ENCODE results near the gene NOL6.

DNA sequence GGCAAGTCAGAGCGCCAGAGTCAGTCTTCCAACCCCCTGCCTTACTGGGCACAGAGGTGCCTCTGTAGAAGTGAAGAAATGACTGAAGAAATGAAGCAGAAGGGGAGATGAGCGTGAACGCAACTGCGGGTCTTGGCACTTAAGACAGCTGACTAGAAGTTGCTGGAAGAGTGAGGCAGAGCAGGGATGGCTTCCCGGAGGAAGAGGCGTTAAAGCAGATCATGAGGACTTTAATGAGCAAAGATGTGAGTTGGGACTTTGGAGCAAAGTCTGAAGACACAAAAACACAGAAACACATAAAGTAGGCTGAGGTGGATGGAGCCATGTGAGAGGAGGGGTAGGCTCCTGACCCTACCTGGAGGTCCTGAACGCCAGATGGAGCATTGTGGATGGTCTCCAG, 33.5 kb downstream of the NOL6 start:
- TF ChIP-seq ZNF583 (CRISPR knock-in tag; IDR thresholded peaks at IDR 0.05) (no peak), RAD21 (CRISPR knock-in tag; conservative IDR thresholded peaks at IDR 0.05 in 1 of 2, IDR thresholded peaks at IDR 0.05 in 1 of 2) (no peak), HDGF (IDR thresholded peaks at IDR 0.05) (no peak), POLR2AphosphoS5 (IDR thresholded peaks at IDR 0.05; ENCODE audit: control insufficient read depth, insufficient read depth, low read depth, low read length) (no peak), C11orf30 (IDR thresholded peaks at IDR 0.05; ENCODE audit: low read depth) (no peak), ELF4 (CRISPR knock-in tag; IDR thresholded peaks at IDR 0.05) (no peak), ZFP30 (CRISPR knock-in tag; IDR thresholded peaks at IDR 0.05; ENCODE audit: borderline replicate concordance) (no peak), CREB1 (IDR thresholded peaks at IDR 0.05) (no peak), CREB1 (CRISPR knock-in tag; IDR thresholded peaks at IDR 0.05) (no peak), RFX5 (IDR thresholded peaks at IDR 0.05; ENCODE audit: low read depth, low read length) (no peak), EGR1 (conservative IDR thresholded peaks at IDR 0.05) (no peak)
- TF ChIP-seq, protein P1, sequence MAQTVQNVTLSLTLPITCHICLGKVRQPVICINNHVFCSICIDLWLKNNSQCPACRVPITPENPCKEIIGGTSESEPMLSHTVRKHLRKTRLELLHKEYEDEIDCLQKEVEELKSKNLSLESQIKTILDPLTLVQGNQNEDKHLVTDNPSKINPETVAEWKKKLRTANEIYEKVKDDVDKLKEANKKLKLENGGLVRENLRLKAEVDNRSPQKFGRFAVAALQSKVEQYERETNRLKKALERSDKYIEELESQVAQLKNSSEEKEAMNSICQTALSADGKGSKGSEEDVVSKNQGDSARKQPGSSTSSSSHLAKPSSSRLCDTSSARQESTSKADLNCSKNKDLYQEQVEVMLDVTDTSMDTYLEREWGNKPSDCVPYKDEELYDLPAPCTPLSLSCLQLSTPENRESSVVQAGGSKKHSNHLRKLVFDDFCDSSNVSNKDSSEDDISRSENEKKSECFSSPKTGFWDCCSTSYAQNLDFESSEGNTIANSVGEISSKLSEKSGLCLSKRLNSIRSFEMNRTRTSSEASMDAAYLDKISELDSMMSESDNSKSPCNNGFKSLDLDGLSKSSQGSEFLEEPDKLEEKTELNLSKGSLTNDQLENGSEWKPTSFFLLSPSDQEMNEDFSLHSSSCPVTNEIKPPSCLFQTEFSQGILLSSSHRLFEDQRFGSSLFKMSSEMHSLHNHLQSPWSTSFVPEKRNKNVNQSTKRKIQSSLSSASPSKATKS (CRISPR knock-in tag; IDR thresholded peaks at IDR 0.05): no peak
- TF ChIP-seq, protein P2, sequence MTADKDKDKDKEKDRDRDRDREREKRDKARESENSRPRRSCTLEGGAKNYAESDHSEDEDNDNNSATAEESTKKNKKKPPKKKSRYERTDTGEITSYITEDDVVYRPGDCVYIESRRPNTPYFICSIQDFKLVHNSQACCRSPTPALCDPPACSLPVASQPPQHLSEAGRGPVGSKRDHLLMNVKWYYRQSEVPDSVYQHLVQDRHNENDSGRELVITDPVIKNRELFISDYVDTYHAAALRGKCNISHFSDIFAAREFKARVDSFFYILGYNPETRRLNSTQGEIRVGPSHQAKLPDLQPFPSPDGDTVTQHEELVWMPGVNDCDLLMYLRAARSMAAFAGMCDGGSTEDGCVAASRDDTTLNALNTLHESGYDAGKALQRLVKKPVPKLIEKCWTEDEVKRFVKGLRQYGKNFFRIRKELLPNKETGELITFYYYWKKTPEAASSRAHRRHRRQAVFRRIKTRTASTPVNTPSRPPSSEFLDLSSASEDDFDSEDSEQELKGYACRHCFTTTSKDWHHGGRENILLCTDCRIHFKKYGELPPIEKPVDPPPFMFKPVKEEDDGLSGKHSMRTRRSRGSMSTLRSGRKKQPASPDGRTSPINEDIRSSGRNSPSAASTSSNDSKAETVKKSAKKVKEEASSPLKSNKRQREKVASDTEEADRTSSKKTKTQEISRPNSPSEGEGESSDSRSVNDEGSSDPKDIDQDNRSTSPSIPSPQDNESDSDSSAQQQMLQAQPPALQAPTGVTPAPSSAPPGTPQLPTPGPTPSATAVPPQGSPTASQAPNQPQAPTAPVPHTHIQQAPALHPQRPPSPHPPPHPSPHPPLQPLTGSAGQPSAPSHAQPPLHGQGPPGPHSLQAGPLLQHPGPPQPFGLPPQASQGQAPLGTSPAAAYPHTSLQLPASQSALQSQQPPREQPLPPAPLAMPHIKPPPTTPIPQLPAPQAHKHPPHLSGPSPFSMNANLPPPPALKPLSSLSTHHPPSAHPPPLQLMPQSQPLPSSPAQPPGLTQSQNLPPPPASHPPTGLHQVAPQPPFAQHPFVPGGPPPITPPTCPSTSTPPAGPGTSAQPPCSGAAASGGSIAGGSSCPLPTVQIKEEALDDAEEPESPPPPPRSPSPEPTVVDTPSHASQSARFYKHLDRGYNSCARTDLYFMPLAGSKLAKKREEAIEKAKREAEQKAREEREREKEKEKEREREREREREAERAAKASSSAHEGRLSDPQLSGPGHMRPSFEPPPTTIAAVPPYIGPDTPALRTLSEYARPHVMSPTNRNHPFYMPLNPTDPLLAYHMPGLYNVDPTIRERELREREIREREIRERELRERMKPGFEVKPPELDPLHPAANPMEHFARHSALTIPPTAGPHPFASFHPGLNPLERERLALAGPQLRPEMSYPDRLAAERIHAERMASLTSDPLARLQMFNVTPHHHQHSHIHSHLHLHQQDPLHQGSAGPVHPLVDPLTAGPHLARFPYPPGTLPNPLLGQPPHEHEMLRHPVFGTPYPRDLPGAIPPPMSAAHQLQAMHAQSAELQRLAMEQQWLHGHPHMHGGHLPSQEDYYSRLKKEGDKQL (CRISPR knock-in tag; IDR thresholded peaks at IDR 0.05; ENCODE audit: borderline replicate concordance): no peak
